Gastroesophageal sphincter (tissue), 4 donors: ENCODE data around the gene NEK7. TPM values are rescaled to one million over a fixed set of nuclear protein-coding genes. Genes with fewer than 3 reads are reported as not detected.

Experiments
- ATAC-seq: fragments of 150-250 bp; one replicate; pipeline ENCODE4 v1.9.1; 2016; ENCODE audit warnings: mild to moderate bottlenecking, moderate library complexity
- H3K27ac ChIP-seq, 4 donors: fragments of 200-600 bp; sonication (generic) in 3 of 4; 1 replicate in 3 of 4; 2 replicates in 1 of 4; pipeline ENCODE4 v1.5.1; 2016 to 2019
- H3K27me3 ChIP-seq: fragments of 200-600 bp; sonication (generic); one replicate; pipeline ENCODE4 v1.5.1; 2019
- H3K36me3 ChIP-seq, 2 donors: fragments of 200-600 bp; sonication (generic); one replicate each; pipeline ENCODE4 v1.5.1; 2019; ENCODE audit warnings: control low read depth in 1 of 2
- H3K4me1 ChIP-seq, 3 donors: fragments of 200-600 bp; sonication (generic); 1 replicate in 2 of 3; 2 replicates in 1 of 3; pipeline ENCODE4 v1.5.1; 2016 to 2019; ENCODE audit warnings: control low read depth in 2 of 3
- H3K4me3 ChIP-seq, 2 donors: fragments of 200-600 bp; sonication (generic); one replicate each; pipeline ENCODE4 v1.5.1; 2019; ENCODE audit warnings: mild to moderate bottlenecking in 1 of 2, moderate library complexity in 1 of 2
- H3K9me3 ChIP-seq, 3 donors: fragments of 200-600 bp; sonication (generic); one replicate each; pipeline ENCODE4 v1.5.1; 2017 to 2019; ENCODE audit warnings: control low read depth in 2 of 3
- CTCF ChIP-seq, 4 experiments: fragments of 200-600 bp in 2 of 4; fragments of 450-650 bp in 2 of 4; sonication (generic) in 1 of 4; IDR thresholded peaks; one replicate each; pipeline ENCODE4 v1.5.1; 2017 to 2019; ENCODE audit warnings: antibody characterized with exemption in 4 of 4, mild to moderate bottlenecking in 2 of 4, moderate library complexity in 2 of 4
- EP300 ChIP-seq: sonication (generic); formaldehyde crosslinking; IDR thresholded peaks from one replicate; pipeline ENCODE4 v1.6.1; 2017; ENCODE audit warnings: antibody characterized with exemption, mild to moderate bottlenecking
- POLR2A ChIP-seq, 2 donors: fragments of 450-650 bp; IDR thresholded peaks; one replicate each; pipeline ENCODE4 v1.6.1; 2017; ENCODE audit warnings: antibody characterized with exemption in 2 of 2, mild to moderate bottlenecking in 2 of 2, moderate library complexity in 1 of 2
- POLR2AphosphoS5 ChIP-seq: sonication (generic); formaldehyde crosslinking; IDR thresholded peaks from one replicate; pipeline ENCODE4 v1.6.1; 2017; ENCODE audit warnings: antibody characterized with exemption
- WGBS, 2 donors: methylation state at CpG; one replicate each; pipeline ENCODE4 v1.1.5; 2018; ENCODE audit warnings: low coverage in 1 of 2; 5-methylcytosine and 5-hydroxymethylcytosine counted together
- total RNA-seq, 4 donors: library from RNA; depleted of rRNA; stranded (reverse); fragments of >200 nt; gene quantifications; one replicate each; pipeline ENCODE4 v1.1.0, GENCODE V29; 2016

The NEK7 gene
- total RNA-seq, 4 donors from 2014 or later, result 114 to 250 (median 181) TPM

- TF ChIP-seq EP300, result no peak
- H3K4me1 ChIP-seq, result peaks cover 3 to 96% (median 19%) of the 10 kb centered on the region in 3 donors
- H3K36me3 ChIP-seq, result no peaks in the 10 kb centered on the region
- no peaks in the 10 kb centered on the region for H3K9me3 ChIP-seq
- no peak for ATAC-seq
- WGBS, 2 donors, result 43 to 53% methylated on average over 5 of the region's 5 CpGs
- H3K27ac ChIP-seq, result no peak overlapping the region
- H3K4me3 ChIP-seq, result no peak overlapping the region
- H3K27me3 ChIP-seq, result no peaks in the 10 kb centered on the region
Measured at GRCh38 chr1:198174297-198174696, 17.5 kb downstream of the NEK7 start.

- no peaks in the 10 kb centered on the region for H3K36me3 ChIP-seq
- H3K9me3 ChIP-seq, result no peaks in the 10 kb centered on the region
- no peak for ATAC-seq
- peaks cover 0 to 96% (median 19%) of the 10 kb centered on the region in 3 donors for H3K4me1 ChIP-seq
- no peaks in the 10 kb centered on the region for H3K27me3 ChIP-seq
- no peak overlapping the region for H3K4me3 ChIP-seq
- 55 to 60% methylated on average over 5 of the region's 5 CpGs for WGBS, 2 donors
- no peak overlapping the region for H3K27ac ChIP-seq
- TF ChIP-seq POLR2A (IDR thresholded peaks at IDR 0.05) (no peak), EP300 (no peak), POLR2AphosphoS5 (no peak), CTCF (IDR thresholded peaks at IDR 0.05) (no peak)
Measured at GRCh38 chr1:198175423-198176170, 18.8 kb downstream of the NEK7 start.

GRCh38 chr1:198176179-198176578, 19.4 kb downstream of the NEK7 start:
- Histone ChIP-seq H3K4me3 (no peak overlapping the region), H3K27me3 (no peaks in the 10 kb centered on the region), H3K27ac (no peak overlapping the region), H3K36me3 (no peaks in the 10 kb centered on the region), H3K9me3 (no peaks in the 10 kb centered on the region), H3K4me1 (peaks cover 0 to 90% (median 19%) of the 10 kb centered on the region in 3 donors)
- no peak for ATAC-seq
- WGBS, 2 donors, result 88 to 91% methylated on average over 1 of the region's 1 CpG
- no peak for TF ChIP-seq POLR2AphosphoS5
- no peak for TF ChIP-seq EP300
- no peak for TF ChIP-seq POLR2A (IDR thresholded peaks at IDR 0.05)
- TF ChIP-seq CTCF (IDR thresholded peaks at IDR 0.05), result no peak

- no peak for ATAC-seq
- H3K4me1 ChIP-seq, result peaks cover 0 to 77% (median 19%) of the 10 kb centered on the region in 3 donors
- no peak overlapping the region for H3K4me3 ChIP-seq
- TF ChIP-seq POLR2AphosphoS5 (no peak), EP300 (no peak), CTCF (IDR thresholded peaks at IDR 0.05) (no peak)
- no peaks in the 10 kb centered on the region for H3K9me3 ChIP-seq
- H3K36me3 ChIP-seq, result no peaks in the 10 kb centered on the region
- no peak overlapping the region for H3K27ac ChIP-seq
- WGBS, 2 donors, result 45 to 54% methylated on average over 2 of the region's 2 CpGs
- no peaks in the 10 kb centered on the region for H3K27me3 ChIP-seq
Measured at GRCh38 chr1:198177546-198177945, 20.7 kb downstream of the NEK7 start.

GRCh38 chr1:198178615-198179014, 21.8 kb downstream of the NEK7 start:
- no peak overlapping the region for H3K27ac ChIP-seq
- no peaks in the 10 kb centered on the region for H3K27me3 ChIP-seq
- TF ChIP-seq POLR2AphosphoS5, result no peak
- no peak for TF ChIP-seq EP300
- no peak for TF ChIP-seq POLR2A (IDR thresholded peaks at IDR 0.05)
- no peak for TF ChIP-seq CTCF (IDR thresholded peaks at IDR 0.05)
- H3K4me1 ChIP-seq, result peaks cover 0 to 68% (median 19%) of the 10 kb centered on the region in 3 donors
- no peak overlapping the region for H3K4me3 ChIP-seq
- no peak for ATAC-seq
- WGBS, 2 donors, result 91 to 95% methylated on average over 1 of the region's 1 CpG
- no peaks in the 10 kb centered on the region for H3K36me3 ChIP-seq
- no peaks in the 10 kb centered on the region for H3K9me3 ChIP-seq
